ENCODE results near the gene TFAP2A. TPM values are rescaled to one million over a fixed set of nuclear protein-coding genes. Genes with fewer than 3 reads are reported as not detected.
A peak's percentile ranks its signal among the peaks of the same experiment; 100 is the strongest.

The TFAP2A gene
- total RNA-seq, 1 experiment from 2014 or later, result 87.4 TPM

DNA sequence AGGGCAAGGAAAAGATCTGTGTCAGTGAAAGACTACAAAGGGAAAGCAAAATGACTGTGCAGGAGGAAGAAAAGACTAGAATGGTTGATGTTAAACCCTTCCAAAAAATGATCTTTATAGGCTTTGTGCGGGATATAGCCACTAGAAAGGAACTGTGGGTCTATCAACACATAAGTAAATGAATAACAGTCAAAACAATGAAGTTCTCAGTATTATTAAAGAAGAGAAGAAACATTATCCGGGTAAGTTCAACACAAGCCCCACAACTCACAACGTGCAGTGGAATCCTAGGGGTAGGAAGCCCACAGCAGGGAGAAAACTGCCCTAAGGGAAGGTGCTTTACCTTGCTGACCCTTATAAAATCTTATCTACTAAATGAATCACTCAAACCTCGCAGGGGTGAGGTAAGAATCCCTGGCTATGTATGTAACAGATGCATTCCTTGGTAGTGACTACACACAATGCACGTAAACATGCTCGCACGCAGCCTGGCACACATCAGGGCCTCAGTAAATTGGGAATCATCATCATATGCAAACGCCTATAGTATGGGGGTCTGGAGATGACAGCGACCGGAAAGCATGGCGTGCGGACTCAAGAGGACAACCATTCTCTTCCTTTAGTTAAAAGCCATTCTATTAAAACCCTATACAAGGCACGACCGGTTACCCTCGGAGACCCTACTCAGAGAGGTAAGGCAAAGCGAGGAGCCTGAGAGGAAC is 11.3 kb downstream of the TFAP2A start:
- peaks cover 83% of the 10 kb centered on the region for H3K4me1 Mint-ChIP-seq (ENCODE audit: insufficient read depth, unreplicated experiment)
- H3K4me3 Mint-ChIP-seq (ENCODE audit: unreplicated experiment), result peak overlapping the region; percentile 94
- no TSS peak for BruUV-seq (replicated peaks)
- TF ChIP-seq CTCF (IDR thresholded peaks at IDR 0.05; ENCODE audit: unreplicated experiment), result no peak
- intact Hi-C loops (cut with micrococcal nuclease), result loop anchor here (1.0 to 10.0 kb wide), 6 partner anchors 91 to 759 kb away; no protein-coding TSS in a partner anchor
- no peaks in the 10 kb centered on the region for H3K9me3 Mint-ChIP-seq (ENCODE audit: unreplicated experiment)
- DNase-seq (ENCODE audit: unreplicated experiment), result peak; percentile 93
- POLR2A ChIA-PET, result interaction anchor here (1.0 to 13.2 kb wide), 12 partner anchors 11 to 871 kb away, joined by 3 to 575 read pairs (median 8); partner anchors contain the start of gene TFAP2A
- CTCF ChIA-PET, result interaction anchor here (0.5 to 4.2 kb wide), 3 partner anchors 11 to 315 kb away, joined by 3 to 41 read pairs (median 4); partner anchors contain the start of gene TFAP2A
- peak overlapping the region; percentile 99 for H3K27ac Mint-ChIP-seq (ENCODE audit: low read depth, unreplicated experiment)
- H3K36me3 Mint-ChIP-seq (ENCODE audit: insufficient read depth, unreplicated experiment), result peaks cover 100% of the 10 kb centered on the region
- H3K27me3 Mint-ChIP-seq (ENCODE audit: insufficient read depth, unreplicated experiment), result no peaks in the 10 kb centered on the region

DNA sequence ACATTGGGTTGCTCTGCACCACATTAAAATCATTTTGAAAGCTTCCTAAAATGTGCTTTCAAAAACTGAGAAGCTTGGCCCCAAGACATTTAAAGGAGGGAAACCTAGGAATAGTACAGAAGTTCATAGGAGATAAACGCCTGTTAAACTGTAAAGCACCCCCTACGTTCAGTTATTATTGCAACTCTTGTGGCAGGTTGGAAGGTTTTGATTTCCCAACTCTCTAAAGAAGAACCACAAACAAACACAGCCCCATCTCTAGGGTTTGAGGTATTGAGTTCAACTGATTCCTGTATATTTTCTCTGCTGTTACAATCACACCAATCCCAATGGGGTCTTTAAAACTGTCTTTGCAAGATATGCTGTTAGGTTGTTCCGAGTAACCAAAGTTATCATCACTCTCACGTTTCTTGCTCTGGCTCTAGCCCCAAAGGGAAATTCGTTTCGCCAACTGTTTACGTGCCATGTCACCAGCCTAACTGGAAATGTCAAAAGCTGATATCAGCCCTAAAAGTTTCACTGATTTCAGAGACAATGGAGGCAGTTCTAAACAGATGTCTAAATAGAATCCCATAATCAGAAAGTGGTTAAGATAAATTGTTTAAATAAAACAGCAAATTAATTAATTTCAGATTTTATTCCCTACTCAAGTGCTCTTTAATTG is 12.1 kb downstream of the TFAP2A start:
- peaks cover 82% of the 10 kb centered on the region for H3K4me1 Mint-ChIP-seq (ENCODE audit: insufficient read depth, unreplicated experiment)
- DNase-seq (ENCODE audit: unreplicated experiment), result peak; percentile 40
- H3K36me3 Mint-ChIP-seq (ENCODE audit: insufficient read depth, unreplicated experiment), result peaks cover 100% of the 10 kb centered on the region
- H3K4me3 Mint-ChIP-seq (ENCODE audit: unreplicated experiment), result peak overlapping the region; percentile 94
- POLR2A ChIA-PET, result interaction anchor here (1.1 to 4.8 kb wide), 9 partner anchors 7 to 318 kb away, joined by 3 to 116 read pairs (median 6); partner anchors contain the start of gene TFAP2A
- intact Hi-C loops (cut with micrococcal nuclease), result loop anchor here (5.0 to 10.0 kb wide), 4 partner anchors 90 to 758 kb away; no protein-coding TSS in a partner anchor
- H3K27ac Mint-ChIP-seq (ENCODE audit: low read depth, unreplicated experiment), result peak overlapping the region; percentile 99
- no peak for TF ChIP-seq CTCF (IDR thresholded peaks at IDR 0.05; ENCODE audit: unreplicated experiment)
- no peaks in the 10 kb centered on the region for H3K9me3 Mint-ChIP-seq (ENCODE audit: unreplicated experiment)
- CTCF ChIA-PET, result interaction anchor here (0.5 to 1.7 kb wide), 3 partner anchors 10 to 85 kb away, joined by 4 to 6 read pairs (median 4); no protein-coding TSS in a partner anchor
- BruUV-seq (replicated peaks), result no TSS peak
- no peaks in the 10 kb centered on the region for H3K27me3 Mint-ChIP-seq (ENCODE audit: insufficient read depth, unreplicated experiment)

DNA sequence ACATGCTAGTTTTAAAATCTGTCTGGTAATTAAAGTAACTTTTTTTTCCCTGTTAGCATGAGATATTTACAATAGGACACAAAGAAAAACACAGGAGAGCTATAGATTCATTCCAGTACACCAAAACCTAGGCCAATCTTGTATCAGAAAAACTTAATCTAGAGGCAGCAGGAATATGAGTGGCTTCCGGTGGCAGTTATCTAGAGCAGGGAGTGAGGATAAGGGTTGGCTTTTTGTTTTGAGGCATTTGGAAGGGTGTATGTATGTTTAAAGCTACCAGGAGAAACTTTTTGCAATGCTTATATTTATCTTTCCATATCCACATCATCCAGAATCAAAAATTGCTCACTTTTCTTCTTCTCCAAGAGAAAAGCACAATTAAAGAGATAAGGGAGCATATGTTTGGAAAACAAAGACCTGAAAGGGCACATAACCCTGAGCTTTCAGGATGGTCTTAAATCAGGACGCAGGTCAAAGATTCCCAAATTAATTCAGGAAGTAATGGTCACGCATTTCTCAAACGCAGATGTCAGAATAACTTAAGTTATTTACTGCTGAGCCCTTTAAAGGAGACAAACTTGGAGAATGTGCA is 13.1 kb downstream of the TFAP2A start:
- ChIA-PET CTCF (interaction anchor here (0.6 to 1.7 kb wide), 6 partner anchors 11 to 1146 kb away, joined by 3 to 6 read pairs (median 4); no protein-coding TSS in a partner anchor), POLR2A (interaction anchor here (0.6 to 4.8 kb wide), 20 partner anchors 8 to 579 kb away, joined by 3 to 116 read pairs (median 3); partner anchors contain the start of gene TFAP2A)
- no peak for TF ChIP-seq CTCF (IDR thresholded peaks at IDR 0.05; ENCODE audit: unreplicated experiment)
- Mint-ChIP-seq H3K4me3 (ENCODE audit: unreplicated experiment) (peak overlapping the region; percentile 60), H3K27me3 (ENCODE audit: insufficient read depth, unreplicated experiment) (no peaks in the 10 kb centered on the region), H3K4me1 (ENCODE audit: insufficient read depth, unreplicated experiment) (peaks cover 72% of the 10 kb centered on the region), H3K36me3 (ENCODE audit: insufficient read depth, unreplicated experiment) (peaks cover 100% of the 10 kb centered on the region), H3K9me3 (ENCODE audit: unreplicated experiment) (no peaks in the 10 kb centered on the region), H3K27ac (ENCODE audit: low read depth, unreplicated experiment) (peak overlapping the region; percentile 99)
- BruUV-seq (replicated peaks), result no TSS peak
- intact Hi-C loops (cut with micrococcal nuclease), result loop anchor here (5.0 to 10.0 kb wide), 4 partner anchors 89 to 757 kb away; no protein-coding TSS in a partner anchor
- no peak for DNase-seq (ENCODE audit: unreplicated experiment)
